ENCODE measurements around the gene DLX2. TPM values are rescaled to one million over a fixed set of nuclear protein-coding genes. Genes with fewer than 3 reads are reported as not detected.

Gene DLX2
- total RNA-seq, 2 donors from 2014 or later, result not detected

- peaks cover 3% of the 10 kb centered on the region for H3K4me1 Mint-ChIP-seq
Measured at GRCh38 chr2:172056293-172056692, 46.4 kb downstream of the DLX2 start.

DNA sequence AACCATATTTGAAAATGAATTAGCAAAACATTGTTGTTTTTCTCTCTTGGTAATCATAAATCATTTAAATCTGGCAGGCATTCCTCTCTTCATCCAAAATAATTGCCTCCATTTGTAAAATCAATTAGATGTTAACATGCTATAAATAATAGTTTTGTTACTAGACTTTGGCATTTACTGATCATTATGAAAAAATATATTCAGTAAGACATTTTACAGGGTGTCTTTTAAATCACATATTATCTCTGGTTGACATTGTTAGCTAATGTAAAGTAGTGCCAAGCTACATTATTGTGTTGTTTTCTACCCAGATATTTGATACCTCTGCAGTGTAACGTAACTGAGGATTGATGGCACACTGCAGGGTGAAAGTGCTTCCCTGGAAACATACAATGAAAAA lies 49.2 kb downstream of the DLX2 start:
- H3K4me1 Mint-ChIP-seq, result peaks cover 3% of the 10 kb centered on the region

More at GRCh38 chr2:172056293-172056692, 46.4 kb downstream of the DLX2 start:
- no peaks in the 10 kb centered on the region for H3K9me3 ChIP-seq (ENCODE audit: control insufficient read depth, low read length, poor library complexity, severe bottlenecking)
- Mint-ChIP-seq H3K36me3 (ENCODE audit: low read depth) (no peaks in the 10 kb centered on the region), H3K27me3 (no peaks in the 10 kb centered on the region), H3K4me3 (no peak overlapping the region), H3K27ac (no peak overlapping the region)
- ATAC-seq (no peak), DNase-seq (no peak)

DNA sequence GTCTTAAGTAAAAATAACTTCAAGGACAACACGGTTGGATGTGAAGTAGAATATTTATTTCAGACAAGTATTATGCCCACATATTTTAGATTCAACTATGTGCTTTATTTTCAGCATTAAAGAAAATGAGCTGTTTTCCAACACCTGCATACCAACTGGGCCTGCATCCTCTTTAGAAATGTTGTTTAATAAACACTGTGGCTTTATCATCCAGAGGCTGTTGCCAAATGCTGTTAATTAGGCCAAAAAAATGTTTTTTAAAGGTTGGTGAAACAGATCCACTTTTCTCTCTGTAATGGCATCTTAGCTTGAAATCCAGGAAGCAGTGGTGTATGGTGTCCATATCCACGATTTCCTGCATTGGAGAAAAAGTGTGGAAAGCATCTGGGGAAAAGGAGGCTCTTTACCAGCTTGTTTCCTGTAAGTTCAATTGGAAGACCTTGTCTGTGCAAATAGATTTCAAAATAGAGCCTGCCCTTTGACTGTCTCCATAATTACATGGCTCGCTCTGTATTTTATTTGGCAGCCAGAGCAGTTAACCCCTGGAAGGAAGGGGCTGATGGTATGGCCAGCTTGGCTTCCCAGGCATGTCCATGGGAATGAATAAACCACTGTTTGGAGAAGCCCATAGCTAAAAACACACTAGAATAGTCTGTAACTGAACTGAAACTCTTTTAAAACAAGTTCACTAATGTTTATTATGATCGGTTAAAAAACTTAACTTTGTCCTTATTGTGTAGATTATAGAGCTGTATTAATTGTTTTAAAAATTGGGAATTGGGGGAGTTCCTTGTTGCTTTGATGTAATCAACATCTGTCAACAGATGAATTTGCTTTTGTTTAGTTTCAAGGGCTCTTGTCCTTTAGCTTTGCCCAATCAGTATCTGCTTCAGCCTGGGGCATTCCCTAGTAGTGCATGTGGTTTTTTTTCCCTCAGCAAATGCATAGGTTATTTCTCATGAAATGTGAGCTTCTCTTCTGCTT lies 50.4 kb downstream of the DLX2 start:
- ATAC-seq (no peak), DNase-seq (no peak)
- H3K9me3 ChIP-seq (ENCODE audit: control insufficient read depth, low read length, poor library complexity, severe bottlenecking), result no peaks in the 10 kb centered on the region
- Mint-ChIP-seq H3K4me3 (no peak overlapping the region), H3K27ac (no peak overlapping the region), H3K4me1 (peaks cover 3% of the 10 kb centered on the region), H3K27me3 (no peaks in the 10 kb centered on the region), H3K36me3 (ENCODE audit: low read depth) (no peaks in the 10 kb centered on the region)

More for the DNA sequence above, 49.2 kb downstream of the DLX2 start:
- H3K9me3 ChIP-seq (ENCODE audit: control insufficient read depth, low read length, poor library complexity, severe bottlenecking), result no peaks in the 10 kb centered on the region
- ATAC-seq, result no peak
- H3K4me3 Mint-ChIP-seq, result no peak overlapping the region
- DNase-seq, result no peak
- H3K36me3 Mint-ChIP-seq (ENCODE audit: low read depth), result no peaks in the 10 kb centered on the region
- H3K27me3 Mint-ChIP-seq, result no peaks in the 10 kb centered on the region
- no peak overlapping the region for H3K27ac Mint-ChIP-seq

DNA sequence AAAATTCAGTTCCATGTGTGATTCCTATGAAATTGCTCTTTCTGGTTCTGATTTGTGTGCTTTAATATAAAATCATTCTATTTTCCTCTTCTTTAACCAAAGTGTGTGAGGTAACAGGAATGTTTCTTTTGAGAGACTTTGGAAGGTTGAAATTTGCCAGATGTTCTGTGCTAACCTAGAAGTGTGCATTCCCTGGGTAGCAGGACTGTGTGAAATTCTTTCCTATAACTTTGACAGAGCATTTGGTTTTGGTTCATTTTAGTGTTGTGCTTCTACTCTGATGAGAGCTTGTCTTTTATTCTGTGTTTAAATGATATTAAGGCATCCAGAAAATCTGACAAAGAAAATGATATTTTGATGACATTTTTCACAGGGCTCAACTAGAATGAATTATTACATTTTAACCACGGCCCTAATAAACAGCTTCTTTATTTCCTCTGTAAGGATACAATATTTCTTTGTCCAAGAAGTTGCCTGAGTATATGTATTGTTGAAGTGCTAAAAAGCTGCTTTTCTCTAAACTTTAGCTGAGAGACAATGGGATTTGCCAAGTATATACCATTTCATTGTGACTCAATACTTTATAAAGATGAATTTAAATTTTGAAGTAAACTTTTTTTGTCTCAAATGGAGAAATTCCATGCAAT lies 52.1 kb downstream of the DLX2 start:
- H3K9me3 ChIP-seq (ENCODE audit: control insufficient read depth, low read length, poor library complexity, severe bottlenecking), result no peaks in the 10 kb centered on the region
- Mint-ChIP-seq H3K4me1 (peaks cover 7% of the 10 kb centered on the region), H3K27me3 (no peaks in the 10 kb centered on the region), H3K27ac (no peak overlapping the region), H3K36me3 (ENCODE audit: low read depth) (no peaks in the 10 kb centered on the region), H3K4me3 (no peak overlapping the region)
- no peak for DNase-seq
- ATAC-seq, result no peak

- no peak overlapping the region for H3K27ac Mint-ChIP-seq
- H3K4me1 Mint-ChIP-seq, result peaks cover 5% of the 10 kb centered on the region
- H3K9me3 ChIP-seq (ENCODE audit: control insufficient read depth, low read length, poor library complexity, severe bottlenecking), result no peaks in the 10 kb centered on the region
- no peak overlapping the region for H3K4me3 Mint-ChIP-seq
- DNase-seq (no peak), ATAC-seq (no peak)
- no peaks in the 10 kb centered on the region for H3K27me3 Mint-ChIP-seq
- no peaks in the 10 kb centered on the region for H3K36me3 Mint-ChIP-seq (ENCODE audit: low read depth)
Measured at GRCh38 chr2:172049567-172050120, 53.1 kb downstream of the DLX2 start.

Other genes starting within 250 kb of the DLX2 start
- gene SLC25A12, start 208.7 kb downstream of the DLX2 start, total RNA-seq, result 10 to 100 TPM; 11.0 to 15.5 TPM
- 10 to 100 TPM; 20.8 to 22.3 TPM for gene HAT1, start 180.4 kb downstream of the DLX2 start, total RNA-seq
- 1 to 10 TPM; 5.7 to 6.5 TPM for gene METAP1D, start 102.9 kb downstream of the DLX2 start, total RNA-seq
- not detected for gene DLX1, start 17.4 kb downstream of the DLX2 start, total RNA-seq

Measured in T-helper 17 cell (primary cell).